Vagina (tissue), 2 donors: ENCODE measurements around the gene TSPAN32.

ENCODE experiments used
- POLR2A ChIP-seq, 2 donors: fragments of 450-650 bp; IDR thresholded peaks; one replicate each; pipeline ENCODE4 v1.6.1; 2017; ENCODE audit warnings: antibody characterized with exemption in 2 of 2, mild to moderate bottlenecking in 2 of 2, moderate library complexity in 2 of 2
- POLR2AphosphoS5 ChIP-seq, 2 donors: sonication (generic); formaldehyde crosslinking; IDR thresholded peaks; one replicate each; pipeline ENCODE4 v1.9.0; 2017; ENCODE audit warnings: antibody characterized with exemption in 2 of 2, mild to moderate bottlenecking in 2 of 2, low read depth in 1 of 2; ENCODE audit not compliant: insufficient read depth in 1 of 2
- TF ChIP-seq, protein P1 (sequence below), 3 experiments: fragments of 450-650 bp in 2 of 3; fragments of 200-600 bp in 1 of 3; sonication (generic) in 1 of 3; IDR thresholded peaks; one replicate each; pipeline ENCODE4 v1.5.1; 2017 to 2019; ENCODE audit warnings: antibody characterized with exemption in 3 of 3, mild to moderate bottlenecking in 2 of 3, moderate library complexity in 2 of 3

GRCh38 chr11:2306452-2306823 is 4.6 kb downstream of the TSPAN32 start:
- peak in 1 of 2 donors; percentile 11 for TF ChIP-seq POLR2A (IDR thresholded peaks at IDR 0.05)
- TF ChIP-seq, protein P1, sequence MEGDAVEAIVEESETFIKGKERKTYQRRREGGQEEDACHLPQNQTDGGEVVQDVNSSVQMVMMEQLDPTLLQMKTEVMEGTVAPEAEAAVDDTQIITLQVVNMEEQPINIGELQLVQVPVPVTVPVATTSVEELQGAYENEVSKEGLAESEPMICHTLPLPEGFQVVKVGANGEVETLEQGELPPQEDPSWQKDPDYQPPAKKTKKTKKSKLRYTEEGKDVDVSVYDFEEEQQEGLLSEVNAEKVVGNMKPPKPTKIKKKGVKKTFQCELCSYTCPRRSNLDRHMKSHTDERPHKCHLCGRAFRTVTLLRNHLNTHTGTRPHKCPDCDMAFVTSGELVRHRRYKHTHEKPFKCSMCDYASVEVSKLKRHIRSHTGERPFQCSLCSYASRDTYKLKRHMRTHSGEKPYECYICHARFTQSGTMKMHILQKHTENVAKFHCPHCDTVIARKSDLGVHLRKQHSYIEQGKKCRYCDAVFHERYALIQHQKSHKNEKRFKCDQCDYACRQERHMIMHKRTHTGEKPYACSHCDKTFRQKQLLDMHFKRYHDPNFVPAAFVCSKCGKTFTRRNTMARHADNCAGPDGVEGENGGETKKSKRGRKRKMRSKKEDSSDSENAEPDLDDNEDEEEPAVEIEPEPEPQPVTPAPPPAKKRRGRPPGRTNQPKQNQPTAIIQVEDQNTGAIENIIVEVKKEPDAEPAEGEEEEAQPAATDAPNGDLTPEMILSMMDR (IDR thresholded peaks at IDR 0.05) = peak in 1 of 3 experiments; percentile 15
- peak; percentile 81 to 82 for TF ChIP-seq POLR2AphosphoS5 (IDR thresholded peaks at IDR 0.05; ENCODE audit: insufficient read depth in 1 of 2, low read depth in 1 of 2)
